Trophoblast cell (in vitro differentiated cells and primary cell): ENCODE measurements around the gene LCP2.
A peak's percentile ranks its signal among the peaks of the same experiment; 100 is the strongest.

Experiments used
- DNase-seq, 2 donors: peaks; one replicate each; pipeline ENCODE4 v3.0.0-alpha.2; 2016
- H2AFZ ChIP-seq: 2 replicates; pipeline ENCODE4 v1.6.1; 2013; ENCODE audit warnings: low read length, moderate library complexity, mild to moderate bottlenecking; ENCODE audit not compliant: insufficient read depth, poor library complexity
- H2AK5ac ChIP-seq: 2 replicates; pipeline ENCODE4 v1.6.1; 2013; ENCODE audit warnings: mild to moderate bottlenecking, low read length
- H2BK120ac ChIP-seq: 2 replicates; pipeline ENCODE4 v1.6.1; 2013; ENCODE audit warnings: low read length, mild to moderate bottlenecking, moderate library complexity; ENCODE audit not compliant: insufficient read depth, poor library complexity
- H2BK12ac ChIP-seq: 2 replicates; pipeline ENCODE4 v1.6.1; 2013; ENCODE audit warnings: mild to moderate bottlenecking, low read length, moderate library complexity
- H2BK5ac ChIP-seq: 2 replicates; pipeline ENCODE4 v1.6.1; 2013; ENCODE audit warnings: low read length, low read depth, moderate library complexity, mild to moderate bottlenecking; ENCODE audit not compliant: poor library complexity
- H3K14ac ChIP-seq: 2 replicates; pipeline ENCODE4 v1.6.1; 2013; ENCODE audit warnings: mild to moderate bottlenecking, low read length
- H3K18ac ChIP-seq: 2 replicates; pipeline ENCODE4 v1.6.1; 2013; ENCODE audit warnings: mild to moderate bottlenecking, low read length
- H3K23ac ChIP-seq: 2 replicates; pipeline ENCODE4 v1.6.1; 2013; ENCODE audit warnings: low read length
- H3K27ac ChIP-seq: 2 replicates; pipeline ENCODE4 v1.5.1; 2013; ENCODE audit warnings: low read depth, mild to moderate bottlenecking, inconsistent platforms, low read length, moderate library complexity
- H3K27me3 ChIP-seq: 2 replicates; pipeline ENCODE4 v1.6.1; 2013; ENCODE audit warnings: inconsistent platforms, mild to moderate bottlenecking, low read length, moderate library complexity; ENCODE audit not compliant: insufficient read depth
- H3K36me3 ChIP-seq, 2 experiments: 1 replicate in 1 of 2; 2 replicates in 1 of 2; pipeline ENCODE4 v1.6.1; 2013; ENCODE audit warnings: low read length in 2 of 2, mild to moderate bottlenecking in 2 of 2, moderate library complexity in 1 of 2; ENCODE audit not compliant: insufficient read depth in 2 of 2, control insufficient read depth in 1 of 2
- H3K4ac ChIP-seq: 2 replicates; pipeline ENCODE4 v1.6.1; 2013; ENCODE audit warnings: low read depth, mild to moderate bottlenecking, low read length, moderate library complexity
- H3K4me1 ChIP-seq, 2 experiments: 1 replicate in 1 of 2; 2 replicates in 1 of 2; pipeline ENCODE4 v1.6.1; 2013; ENCODE audit warnings: low read length in 2 of 2, mild to moderate bottlenecking in 2 of 2, moderate library complexity in 1 of 2; ENCODE audit not compliant: insufficient read depth in 2 of 2, control insufficient read depth in 1 of 2
- H3K4me2 ChIP-seq: 2 replicates; pipeline ENCODE4 v1.6.1; 2013; ENCODE audit warnings: inconsistent platforms, mild to moderate bottlenecking, low read length, moderate library complexity
- H3K4me3 ChIP-seq: 2 replicates; pipeline ENCODE4 v1.5.1; 2013; ENCODE audit warnings: mild to moderate bottlenecking, low read depth, low read length, inconsistent platforms
- H3K79me1 ChIP-seq: one replicate; pipeline ENCODE4 v1.6.1; 2013; ENCODE audit warnings: low read length
- H3K79me2 ChIP-seq: 2 replicates; pipeline ENCODE4 v1.6.1; 2013; ENCODE audit warnings: low read length, mild to moderate bottlenecking; ENCODE audit not compliant: control insufficient read depth, insufficient read depth, poor library complexity
- H3K9ac ChIP-seq: 2 replicates; pipeline ENCODE4 v1.6.1; 2013; ENCODE audit warnings: mild to moderate bottlenecking, low read length
- H3K9me3 ChIP-seq: 2 replicates; pipeline ENCODE4 v1.6.1; 2013; ENCODE audit warnings: low read depth, mild to moderate bottlenecking, control low read depth, inconsistent platforms, low read length; ENCODE audit not compliant: insufficient read depth
- H4K12ac ChIP-seq: 2 replicates; pipeline ENCODE4 v1.6.1; 2013; ENCODE audit warnings: low read depth, mild to moderate bottlenecking, low read length, moderate library complexity
- H4K8ac ChIP-seq: 2 replicates; pipeline ENCODE4 v1.6.1; 2013; ENCODE audit warnings: low read depth, mild to moderate bottlenecking, low read length, moderate library complexity
- H4K91ac ChIP-seq: one replicate; pipeline ENCODE4 v1.6.1; 2013; ENCODE audit warnings: low read depth, mild to moderate bottlenecking, low read length, moderate library complexity
- WGBS: extraction: QIAGEN DNeasy Blood & Tissue Kit; methylation state at CpG from one replicate; pipeline ENCODE4 v1.1.7; 2013; ENCODE audit warnings: missing lambda C conversion rate; ENCODE audit not compliant: insufficient read length, insufficient coverage; ENCODE audit errors: extremely low coverage; 5-methylcytosine and 5-hydroxymethylcytosine counted together

The LCP2 gene

DNA sequence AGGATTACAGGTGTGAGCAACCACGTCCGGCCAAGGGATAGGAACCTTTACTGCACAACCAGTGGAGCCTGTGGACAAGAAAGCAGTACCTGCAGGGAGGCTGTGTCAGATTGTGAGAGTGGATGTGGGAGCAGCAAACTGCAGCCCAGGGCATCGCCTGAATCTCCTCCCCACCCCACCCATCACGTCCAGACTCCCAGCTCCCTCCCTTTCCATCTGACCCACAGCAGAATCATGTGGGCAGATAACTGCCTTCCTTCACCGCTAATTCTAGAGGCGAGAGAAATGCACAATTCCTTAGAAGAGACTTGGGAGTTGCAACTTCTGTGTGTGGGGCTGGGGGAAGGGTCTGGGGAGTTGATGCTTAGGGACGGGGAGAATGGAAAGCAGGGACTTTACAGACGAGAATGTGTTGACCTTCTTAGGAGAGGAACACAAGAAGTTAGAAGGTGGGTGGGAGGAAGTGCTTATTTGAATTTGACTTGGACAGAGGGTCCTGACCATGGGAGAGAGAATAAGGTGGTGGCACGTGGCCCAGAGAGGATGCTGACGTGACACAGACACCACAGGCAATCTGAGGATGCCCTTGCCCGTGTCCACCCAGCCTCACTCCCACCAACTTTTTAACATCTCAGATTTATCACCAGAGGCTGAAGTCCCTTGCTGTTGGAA lies 4.5 kb upstream of the LCP2 start:
- no peak overlapping the region for H2BK12ac ChIP-seq
- H3K9ac ChIP-seq, result peak overlapping the region; percentile 17
- no peak overlapping the region for H4K12ac ChIP-seq
- no peak overlapping the region for H3K27ac ChIP-seq
- no CpG with 5 or more reads among the region's 11 CpGs for WGBS
- no peaks in the 10 kb centered on the region for H3K9me3 ChIP-seq
- H2BK5ac ChIP-seq, result no peak overlapping the region
- H3K18ac ChIP-seq, result no peak overlapping the region
- no peak overlapping the region for H2AFZ ChIP-seq
- no peak overlapping the region for H3K4me2 ChIP-seq
- no peak overlapping the region for H3K23ac ChIP-seq
- no peaks in the 10 kb centered on the region for H3K79me2 ChIP-seq
- peaks cover 2 to 6% of the 10 kb centered on the region in 2 experiments for H3K4me1 ChIP-seq
- no peak overlapping the region for H2BK120ac ChIP-seq
- no peak overlapping the region for H3K14ac ChIP-seq
- H4K91ac ChIP-seq, result no peak overlapping the region
- no peaks in the 10 kb centered on the region for H3K27me3 ChIP-seq
- H2AK5ac ChIP-seq, result no peak overlapping the region
- H3K79me1 ChIP-seq, result peaks cover 2% of the 10 kb centered on the region
- H3K36me3 ChIP-seq, result no peaks in the 10 kb centered on the region
- DNase-seq, result no peak
- H3K4ac ChIP-seq, result no peak overlapping the region
- H4K8ac ChIP-seq, result no peak overlapping the region
- no peak overlapping the region for H3K4me3 ChIP-seq

DNA sequence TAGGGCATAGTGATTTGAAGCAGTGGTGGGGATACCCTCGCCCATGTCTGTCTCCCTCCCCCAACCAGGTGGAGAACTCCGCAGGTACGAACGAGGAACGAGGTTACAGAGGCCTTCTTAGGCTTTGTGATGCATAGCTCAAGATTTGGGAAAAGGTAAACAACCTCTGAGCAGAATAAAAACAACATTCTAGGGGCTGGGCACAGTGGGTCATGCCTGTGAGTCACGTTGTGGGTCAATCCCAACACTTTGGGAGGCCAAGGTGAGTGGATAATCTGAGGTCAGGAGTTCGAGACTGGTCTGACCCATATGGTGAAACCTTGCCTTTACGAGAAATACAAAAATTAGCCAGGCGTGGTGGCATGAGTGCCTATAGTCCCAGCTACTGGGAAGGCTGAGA lies 3.6 kb upstream of the LCP2 start:
- no peaks in the 10 kb centered on the region for H3K9me3 ChIP-seq
- no peaks in the 10 kb centered on the region for H3K27me3 ChIP-seq
- no peak overlapping the region for H3K18ac ChIP-seq
- H3K4me2 ChIP-seq, result no peak overlapping the region
- no peak overlapping the region for H2BK120ac ChIP-seq
- no CpG with 5 or more reads among the region's 9 CpGs for WGBS
- H2BK5ac ChIP-seq, result no peak overlapping the region
- no peak overlapping the region for H2AK5ac ChIP-seq
- H2BK12ac ChIP-seq, result no peak overlapping the region
- no peaks in the 10 kb centered on the region for H3K79me2 ChIP-seq
- no peaks in the 10 kb centered on the region for H3K4me1 ChIP-seq
- H4K91ac ChIP-seq, result no peak overlapping the region
- no peaks in the 10 kb centered on the region for H3K36me3 ChIP-seq
- H3K4me3 ChIP-seq, result no peak overlapping the region
- H3K9ac ChIP-seq, result no peak overlapping the region
- no peak overlapping the region for H4K12ac ChIP-seq
- no peak overlapping the region for H2AFZ ChIP-seq
- DNase-seq, result no peak
- no peak overlapping the region for H3K27ac ChIP-seq
- no peaks in the 10 kb centered on the region for H3K79me1 ChIP-seq
- no peak overlapping the region for H3K23ac ChIP-seq
- no peak overlapping the region for H3K4ac ChIP-seq
- H3K14ac ChIP-seq, result no peak overlapping the region
- no peak overlapping the region for H4K8ac ChIP-seq

GRCh38 chr5:170300361-170301013 lies 2.9 kb upstream of the LCP2 start:
- Histone ChIP-seq H3K14ac (no peak overlapping the region), H4K12ac (no peak overlapping the region), H3K79me1 (no peaks in the 10 kb centered on the region), H3K9ac (no peak overlapping the region), H3K23ac (no peak overlapping the region), H3K9me3 (no peaks in the 10 kb centered on the region), H3K4me1 (no peaks in the 10 kb centered on the region), H3K18ac (no peak overlapping the region), H4K91ac (no peak overlapping the region), H3K27ac (no peak overlapping the region), H3K36me3 (no peaks in the 10 kb centered on the region), H2BK120ac (no peak overlapping the region), H4K8ac (no peak overlapping the region), H2AK5ac (no peak overlapping the region), H2AFZ (no peak overlapping the region), H3K4ac (no peak overlapping the region), H3K27me3 (no peaks in the 10 kb centered on the region), H3K79me2 (no peaks in the 10 kb centered on the region), H2BK12ac (no peak overlapping the region), H3K4me3 (no peak overlapping the region), H3K4me2 (no peak overlapping the region), H2BK5ac (no peak overlapping the region)
- no CpG with 5 or more reads among the region's 7 CpGs for WGBS
- DNase-seq, result no peak

DNA sequence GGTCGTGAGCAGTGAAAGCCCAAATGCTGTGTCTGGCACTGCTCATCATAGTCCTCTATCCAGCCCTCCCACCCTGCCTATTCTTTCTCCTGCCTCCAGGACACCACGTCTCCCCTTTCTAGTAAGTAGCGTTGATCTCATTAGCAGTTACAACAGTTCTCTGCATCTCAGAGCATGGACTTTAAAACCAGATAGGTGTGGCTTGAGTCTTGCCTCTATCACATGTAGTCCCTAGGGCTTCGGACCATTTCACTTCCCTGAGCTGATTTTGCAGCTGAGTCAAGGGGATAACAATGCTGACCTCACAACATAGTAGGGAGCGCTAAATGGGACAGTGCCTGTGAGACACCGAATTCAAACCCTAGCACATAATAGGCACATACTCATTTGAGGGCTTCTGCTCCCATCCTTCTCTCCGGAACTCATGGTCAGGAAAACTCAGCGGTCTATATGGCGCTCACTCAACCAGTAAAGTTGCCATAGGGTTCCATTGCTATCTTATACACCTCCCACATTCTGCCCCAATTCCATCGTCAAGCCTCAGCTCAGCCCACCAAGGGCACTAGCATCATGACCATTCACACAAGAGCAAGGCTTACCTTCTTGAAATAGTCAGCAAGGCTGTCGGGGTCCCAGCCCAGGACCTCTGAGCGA lies 515 bp downstream of the LCP2 start:
- no peaks in the 10 kb centered on the region for H3K79me2 ChIP-seq
- H2AFZ ChIP-seq, result no peak overlapping the region
- no peak overlapping the region for H3K4me2 ChIP-seq
- H2AK5ac ChIP-seq, result no peak overlapping the region
- H3K79me1 ChIP-seq, result no peaks in the 10 kb centered on the region
- peaks cover 2% of the 10 kb centered on the region for H3K9me3 ChIP-seq
- H3K4me1 ChIP-seq, result no peaks in the 10 kb centered on the region
- no peaks in the 10 kb centered on the region for H3K27me3 ChIP-seq
- no peak overlapping the region for H3K4me3 ChIP-seq
- no CpG with 5 or more reads among the region's 12 CpGs for WGBS
- H4K91ac ChIP-seq, result no peak overlapping the region
- no peak overlapping the region for H2BK12ac ChIP-seq
- no peak overlapping the region for H3K18ac ChIP-seq
- H2BK120ac ChIP-seq, result no peak overlapping the region
- H4K12ac ChIP-seq, result no peak overlapping the region
- no peaks in the 10 kb centered on the region for H3K36me3 ChIP-seq
- no peak overlapping the region for H3K23ac ChIP-seq
- H3K27ac ChIP-seq, result no peak overlapping the region
- no peak overlapping the region for H2BK5ac ChIP-seq
- no peak overlapping the region for H4K8ac ChIP-seq
- no peak overlapping the region for H3K4ac ChIP-seq
- no peak for DNase-seq
- no peak overlapping the region for H3K14ac ChIP-seq
- H3K9ac ChIP-seq, result no peak overlapping the region
